Pulmonary artery endothelial cell (primary cell): ENCODE measurements around the gene NIFK. TPM values are rescaled to one million over a fixed set of nuclear protein-coding genes. Genes with fewer than 3 reads are reported as not detected.
"Not testable (repeated sequence)": the region's sequence is repeated elsewhere in the genome, so short reads cannot be mapped to it uniquely, and the experiment has no call there.

Source experiments
- DNase-seq: peaks from one replicate; pipeline ENCODE4 v3.0.0-alpha.2; 2011; ENCODE audit warnings: low read depth, low spot score
- total RNA-seq: library from RNA; depleted of rRNA; stranded (reverse); fragments of >200 nt; gene quantifications from 2 replicates; pipeline ENCODE4 v1.2.3, GENCODE V29; 2014

NIFK gene
- total RNA-seq, 1 donor from 2014 or later, result 50.4 TPM

DNA sequence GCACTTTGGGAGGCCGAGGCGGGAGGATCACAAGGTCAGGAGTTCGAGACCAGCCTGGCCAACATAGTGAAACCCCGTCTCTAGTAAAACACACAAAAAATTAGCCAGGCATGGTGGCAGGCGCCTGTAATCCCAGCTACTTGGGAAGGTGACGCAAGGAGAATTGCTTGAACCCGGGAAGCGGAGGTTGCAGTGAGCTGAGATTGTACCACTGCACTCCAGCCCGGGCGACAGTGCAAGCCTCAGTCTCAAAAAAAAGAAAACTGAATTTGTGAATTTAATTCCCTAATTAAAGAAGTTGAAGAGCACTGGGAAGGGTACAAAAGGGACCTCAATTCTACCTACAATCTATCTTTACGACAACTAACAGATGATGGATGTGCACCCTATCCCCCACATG lies 2.1 kb downstream of the NIFK start:
- DNase-seq, result not testable (repeated sequence)

- no peak for DNase-seq
These were observed 5.3 kb downstream of the NIFK start for GRCh38 chr2:121731366-121731765.

- DNase-seq, result no peak
These were observed 8.7 kb downstream of the NIFK start for GRCh38 chr2:121727950-121728349.

GRCh38 chr2:121727332-121727731 lies 9.3 kb downstream of the NIFK start:
- no peak for DNase-seq

- DNase-seq, result no peak
These were observed 13.4 kb downstream of the NIFK start for GRCh38 chr2:121723316-121723715.

GRCh38 chr2:121722479-121722878 lies 14.2 kb downstream of the NIFK start:
- DNase-seq, result no peak

- DNase-seq, result no peak
These were observed 14.7 kb downstream of the NIFK start for GRCh38 chr2:121721926-121722325.

GRCh38 chr2:121717529-121717928 lies 19.1 kb downstream of the NIFK start:
- DNase-seq, result no peak

- DNase-seq, result no peak
These were observed 20.5 kb downstream of the NIFK start for GRCh38 chr2:121716126-121716525.

DNA sequence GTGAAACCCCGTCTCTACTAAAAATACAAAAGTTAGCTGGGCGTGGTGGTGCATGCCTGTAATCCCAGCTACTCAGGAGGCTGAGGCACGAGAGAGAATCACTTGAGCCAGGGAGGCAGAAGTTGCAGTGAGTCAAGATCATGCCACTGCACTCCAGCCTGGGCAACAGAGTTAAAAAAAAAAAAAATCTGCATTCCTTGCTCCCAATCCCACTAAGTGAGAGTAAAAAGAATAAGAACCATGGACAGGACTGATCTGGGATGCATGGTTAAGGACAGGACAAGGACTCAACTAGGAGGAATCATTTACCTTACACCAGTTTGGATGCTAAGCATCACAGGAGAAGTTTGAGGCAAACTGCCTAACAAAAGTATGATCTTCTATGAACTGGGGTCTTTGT lies 25.2 kb downstream of the NIFK start:
- DNase-seq, result not testable (repeated sequence)

DNA sequence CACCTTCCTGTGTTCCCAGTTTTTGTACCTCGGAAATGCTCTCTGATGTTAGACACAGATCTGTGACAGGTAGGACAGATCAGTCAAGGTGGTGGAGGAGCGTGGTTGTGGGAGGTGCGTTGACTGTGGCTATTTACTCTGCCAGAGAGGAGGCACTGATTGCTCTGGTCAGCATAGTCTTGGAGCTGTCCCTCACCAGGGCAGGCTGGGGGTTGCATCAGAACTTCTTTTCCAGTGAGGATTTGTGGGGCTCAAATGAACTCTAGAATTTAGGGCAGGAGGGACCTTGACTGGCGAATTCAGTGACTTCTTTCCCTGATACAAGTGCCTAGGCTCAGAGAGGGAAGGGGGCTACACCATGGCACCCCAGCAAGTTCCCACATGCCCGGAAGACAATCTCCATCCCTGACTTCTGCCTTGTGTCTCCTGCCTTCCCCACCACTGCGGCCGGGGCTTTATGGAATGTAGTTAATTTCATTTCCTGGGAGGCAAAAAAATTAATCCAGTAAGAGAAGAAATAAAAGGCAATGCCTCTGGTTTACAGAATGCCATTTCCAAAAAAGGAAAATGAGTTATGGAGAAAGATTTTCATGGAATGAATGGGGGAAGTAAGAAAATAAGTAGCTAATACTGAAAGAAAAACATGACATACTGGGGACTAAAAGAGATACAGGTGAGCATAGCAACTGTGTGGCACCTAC lies 26.1 kb downstream of the NIFK start:
- no peak for DNase-seq

DNA sequence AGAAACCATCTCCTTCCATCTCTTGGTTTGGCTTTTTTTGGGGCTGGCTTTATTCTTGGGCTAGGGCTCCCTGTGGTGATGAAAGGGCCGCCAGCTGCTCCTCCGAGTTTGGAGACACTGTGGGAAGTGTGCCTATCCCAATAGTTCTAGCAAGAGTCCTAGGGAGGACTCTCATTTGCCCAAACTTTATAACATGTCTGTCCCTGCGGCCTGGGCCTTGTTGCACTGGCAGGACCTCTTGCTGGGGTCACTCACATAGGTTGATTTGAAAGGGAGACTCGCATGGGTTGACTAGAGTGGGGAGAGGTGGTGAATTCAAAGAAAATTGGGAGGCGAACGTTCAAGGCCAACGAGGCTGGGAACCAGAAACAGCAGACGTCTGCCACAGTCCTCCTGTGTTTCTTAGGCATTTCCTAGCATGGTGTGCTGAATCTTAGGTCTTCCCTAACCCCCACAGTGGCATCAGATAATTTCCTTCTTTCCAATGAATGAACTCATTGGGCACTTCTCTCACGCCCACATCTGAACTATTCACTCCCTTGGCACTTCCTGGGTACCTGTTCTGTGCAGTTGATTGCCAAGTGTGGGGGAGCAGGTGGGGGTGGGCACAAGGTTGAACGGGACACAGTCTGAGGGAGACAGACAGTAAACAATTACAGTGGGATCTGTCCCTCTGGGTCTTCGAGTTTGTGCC lies 26.8 kb downstream of the NIFK start:
- DNase-seq, result no peak

DNA sequence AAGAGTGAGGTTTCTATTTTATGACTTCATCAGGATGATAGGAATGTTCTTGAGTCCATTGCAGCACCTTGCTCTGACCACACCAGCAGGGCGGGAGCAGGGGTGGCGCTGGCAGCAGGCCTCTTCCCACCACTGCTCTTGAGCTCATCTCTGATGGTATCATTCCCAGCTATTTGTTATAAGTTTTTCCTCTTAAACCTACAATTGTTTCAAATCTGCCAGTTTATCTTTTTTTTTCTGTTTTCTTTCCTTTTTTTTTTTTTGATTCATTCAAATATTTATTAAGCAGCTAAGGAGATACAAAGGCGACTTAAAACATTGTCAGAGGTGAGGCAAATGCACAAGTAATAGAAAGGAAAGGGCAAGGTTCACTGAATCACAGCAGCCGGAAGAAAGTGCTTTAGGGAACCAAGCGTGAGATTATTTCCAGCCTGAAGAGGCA lies 28.7 kb downstream of the NIFK start:
- DNase-seq, result no peak

DNA sequence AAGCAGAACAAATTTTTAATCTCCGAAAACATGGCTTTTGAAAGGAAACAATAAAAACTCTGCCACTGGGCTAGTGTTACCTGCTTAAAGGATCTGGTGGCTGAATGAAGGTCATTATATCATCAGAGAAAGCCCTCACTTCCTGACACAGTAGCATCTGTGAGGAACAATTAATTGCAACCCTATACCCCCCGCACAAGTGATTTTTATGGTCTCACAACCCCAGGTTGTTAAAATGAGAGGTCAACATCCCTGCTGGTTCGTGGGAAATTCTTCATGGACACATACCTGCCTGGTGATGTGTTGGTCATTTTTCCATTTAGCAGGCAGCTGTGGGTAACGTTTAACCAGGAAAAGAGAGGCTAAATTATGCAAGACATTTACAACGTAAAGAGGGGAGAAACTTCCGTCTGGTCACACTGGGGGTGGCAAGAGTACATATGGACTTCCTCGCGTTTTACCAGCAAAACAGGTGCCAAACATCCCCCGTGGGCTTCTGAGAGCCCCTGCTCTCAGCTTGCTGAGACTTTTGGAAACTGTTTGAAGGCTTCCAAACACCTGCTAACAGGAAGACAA lies 29.2 kb downstream of the NIFK start:
- DNase-seq, result no peak

GRCh38 chr2:121705958-121706357 lies 30.7 kb downstream of the NIFK start:
- no peak for DNase-seq

DNA sequence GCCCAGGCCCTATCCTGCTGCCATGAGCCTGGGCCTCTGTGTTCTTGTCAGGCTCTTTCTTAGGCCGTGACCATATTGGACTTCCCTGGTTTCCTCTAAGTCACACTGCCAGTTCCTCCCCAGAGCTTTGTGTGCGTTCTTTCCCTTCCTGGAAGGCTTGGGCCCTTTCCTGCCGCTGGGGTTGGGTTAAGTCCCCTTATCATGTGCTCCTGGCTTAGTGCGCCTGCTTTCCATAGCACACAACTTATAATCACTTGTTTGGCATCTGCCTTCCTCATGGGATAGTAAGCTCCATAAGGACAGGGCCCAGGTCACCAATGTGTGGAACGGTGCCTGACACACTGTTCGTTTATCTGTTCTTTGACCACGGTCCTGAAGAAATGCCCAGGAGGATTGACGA lies 31.3 kb downstream of the NIFK start:
- DNase-seq, result no peak

DNA sequence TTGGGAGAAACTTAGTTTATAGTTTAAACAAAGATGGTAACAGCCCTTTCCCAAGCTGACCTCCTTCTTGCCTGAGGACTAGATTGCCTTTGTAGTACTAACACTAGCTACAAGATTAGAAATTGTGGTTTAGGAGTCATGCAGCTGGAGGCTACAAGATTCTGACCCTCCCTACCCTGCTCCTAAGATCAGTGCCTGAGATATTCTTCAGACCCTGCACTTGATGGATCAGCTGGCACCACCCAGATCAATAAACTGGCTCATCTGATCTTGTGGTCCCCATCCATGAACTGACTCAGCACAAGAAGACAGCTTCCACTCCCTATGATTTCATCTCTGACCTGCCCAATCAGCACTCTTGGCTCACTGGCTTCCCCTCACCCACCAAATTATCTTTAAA lies 34.9 kb downstream of the NIFK start:
- not testable (repeated sequence) for DNase-seq

GRCh38 chr2:121699421-121700333 lies 37.0 kb downstream of the NIFK start:
- no peak for DNase-seq

DNA sequence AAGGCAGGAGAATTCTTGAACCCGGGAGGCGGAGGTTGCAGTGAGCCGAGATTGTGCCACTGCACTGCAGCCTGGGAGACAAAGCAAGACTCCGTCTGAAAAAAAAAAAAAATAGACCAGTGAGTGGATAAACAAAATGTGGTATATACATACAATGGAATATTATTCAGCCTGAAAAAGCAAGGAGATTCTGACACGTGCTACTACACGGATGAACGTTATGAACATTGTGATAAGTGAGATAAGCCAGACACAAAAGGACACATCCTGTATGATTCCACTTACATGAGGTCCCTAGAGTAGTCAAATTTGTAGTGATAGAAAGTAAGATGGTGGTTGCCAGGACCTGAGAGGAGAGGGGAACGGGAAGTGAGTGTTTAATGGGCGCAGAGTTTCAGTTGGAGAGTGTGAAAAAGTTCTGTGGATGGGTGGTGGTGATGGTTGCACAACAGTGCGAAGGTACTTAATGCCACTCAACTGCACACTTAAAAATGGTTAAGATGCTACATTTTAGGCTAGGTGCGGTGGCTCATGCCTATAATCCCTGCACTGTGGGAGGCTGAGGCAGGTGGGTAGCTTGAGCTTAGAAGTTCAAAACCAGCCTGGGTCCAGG lies 38.3 kb downstream of the NIFK start:
- DNase-seq, result no peak

- no peak for DNase-seq
These were observed 39.5 kb downstream of the NIFK start for GRCh38 chr2:121697108-121697631.

GRCh38 chr2:121696410-121696930 lies 40.2 kb downstream of the NIFK start:
- no peak for DNase-seq
